Glutamatergic neuron (in vitro differentiated cells): ENCODE results near the gene KCNH4. TPM values are rescaled to one million over a fixed set of nuclear protein-coding genes. Genes with fewer than 3 reads are reported as not detected.

Experiments
- DNase-seq: peaks from one replicate; pipeline ENCODE4 v3.0.0; 2022
- H3K27ac Mint-ChIP-seq: one replicate; pipeline ENCODE4 v1.8.0; 2020; ENCODE audit warnings: mild to moderate bottlenecking, mixed read lengths, inconsistent platforms; ENCODE audit not compliant: unreplicated experiment
- H3K27me3 Mint-ChIP-seq: one replicate; pipeline ENCODE4 v1.8.0; 2020; ENCODE audit warnings: mild to moderate bottlenecking, moderate library complexity, mixed read lengths, inconsistent platforms; ENCODE audit not compliant: unreplicated experiment
- H3K36me3 Mint-ChIP-seq: one replicate; pipeline ENCODE4 v1.8.0; 2020; ENCODE audit warnings: mild to moderate bottlenecking, mixed read lengths, inconsistent platforms; ENCODE audit not compliant: unreplicated experiment
- H3K4me1 Mint-ChIP-seq: one replicate; pipeline ENCODE4 v1.8.0; 2020; ENCODE audit warnings: mild to moderate bottlenecking, low read depth, mixed read lengths, inconsistent platforms; ENCODE audit not compliant: unreplicated experiment
- H3K4me3 Mint-ChIP-seq: one replicate; pipeline ENCODE4 v1.8.0; 2020; ENCODE audit warnings: mild to moderate bottlenecking, mixed read lengths, inconsistent platforms; ENCODE audit not compliant: unreplicated experiment
- H3K9me3 Mint-ChIP-seq: one replicate; pipeline ENCODE4 v1.8.0; 2020; ENCODE audit warnings: mild to moderate bottlenecking, moderate library complexity, mixed read lengths, inconsistent platforms; ENCODE audit not compliant: unreplicated experiment
- CTCF ChIP-seq: fragments of 200-600 bp; sonication (generic); IDR thresholded peaks from one replicate; pipeline ENCODE4 v1.5.0; 2021; ENCODE audit not compliant: partially characterized antibody, unreplicated experiment
- total RNA-seq: library from RNA; stranded (reverse); fragmentation: NEBNext Ultra II Directional; extraction: Animal tissue kit (Norgen Biotek cat#: 25700); gene quantifications from one replicate; pipeline ENCODE4 v1.2.1, GENCODE V29; 2021; ENCODE audit not compliant: unreplicated experiment

Gene KCNH4
- total RNA-seq, 1 donor from 2014 or later = 0.71 TPM

- peaks cover 9% of the 10 kb centered on the region for H3K9me3 Mint-ChIP-seq
- no peak for TF ChIP-seq CTCF
- H3K4me1 Mint-ChIP-seq = peaks cover 22% of the 10 kb centered on the region
- DNase-seq = no peak
- H3K36me3 Mint-ChIP-seq = no peaks in the 10 kb centered on the region
- no peak overlapping the region for H3K4me3 Mint-ChIP-seq
- no peak overlapping the region for H3K27ac Mint-ChIP-seq
- peaks cover 6% of the 10 kb centered on the region for H3K27me3 Mint-ChIP-seq
Observed at GRCh38 chr17:42118126-42118510, 62.8 kb downstream of the KCNH4 start.

- no peak for DNase-seq
- Mint-ChIP-seq H3K27ac (no peak overlapping the region), H3K4me3 (no peak overlapping the region), H3K4me1 (peaks cover 20% of the 10 kb centered on the region), H3K36me3 (no peaks in the 10 kb centered on the region), H3K27me3 (peaks cover 4% of the 10 kb centered on the region), H3K9me3 (peaks cover 9% of the 10 kb centered on the region)
- TF ChIP-seq CTCF = no peak
Observed at GRCh38 chr17:42117397-42118125, 63.4 kb downstream of the KCNH4 start.

GRCh38 chr17:42116705-42117396 is 64.1 kb downstream of the KCNH4 start:
- H3K4me3 Mint-ChIP-seq = no peak overlapping the region
- no peak overlapping the region for H3K27ac Mint-ChIP-seq
- H3K4me1 Mint-ChIP-seq = peaks cover 13% of the 10 kb centered on the region
- DNase-seq = peak; percentile 79
- H3K9me3 Mint-ChIP-seq = peaks cover 6% of the 10 kb centered on the region
- no peaks in the 10 kb centered on the region for H3K36me3 Mint-ChIP-seq
- peaks cover 2% of the 10 kb centered on the region for H3K27me3 Mint-ChIP-seq
- peak; percentile 91 for TF ChIP-seq CTCF

GRCh38 chr17:42114118-42114517 is 66.8 kb downstream of the KCNH4 start:
- H3K27me3 Mint-ChIP-seq = peaks cover 6% of the 10 kb centered on the region
- TF ChIP-seq CTCF = no peak
- no peak overlapping the region for H3K27ac Mint-ChIP-seq
- H3K9me3 Mint-ChIP-seq = peaks cover 2% of the 10 kb centered on the region
- no peak for DNase-seq
- H3K36me3 Mint-ChIP-seq = no peaks in the 10 kb centered on the region
- H3K4me3 Mint-ChIP-seq = no peak overlapping the region
- H3K4me1 Mint-ChIP-seq = peaks cover 3% of the 10 kb centered on the region
